Ishikawa (cell line): ENCODE results near the gene MRM1.

Experiments used
- CEBPB ChIP-seq: IDR thresholded peaks from 2 replicates; pipeline ENCODE4 v1.6.1; 2012
- EP300 ChIP-seq: IDR thresholded peaks from 2 replicates; pipeline ENCODE4 v1.6.1; 2012; ENCODE audit warnings: borderline replicate concordance
- FOXM1 ChIP-seq: IDR thresholded peaks from 2 replicates; pipeline ENCODE4 v1.6.1; 2012; ENCODE audit warnings: low read depth, borderline replicate concordance
- MAX ChIP-seq: IDR thresholded peaks from 2 replicates; pipeline ENCODE4 v1.6.1; 2012
- NFIC ChIP-seq: IDR thresholded peaks from 2 replicates; pipeline ENCODE4 v1.6.1; 2012
- RAD21 ChIP-seq: IDR thresholded peaks from 2 replicates; pipeline ENCODE4 v1.6.1; 2012; ENCODE audit warnings: low read depth
- REST ChIP-seq: IDR thresholded peaks from 2 replicates; pipeline ENCODE4 v1.6.1; 2012; ENCODE audit warnings: low read depth, mild to moderate bottlenecking
- TAF1 ChIP-seq: IDR thresholded peaks from 2 replicates; pipeline ENCODE4 v1.6.1; 2012; ENCODE audit warnings: low read depth, mild to moderate bottlenecking
- USF1 ChIP-seq: IDR thresholded peaks from 2 replicates; pipeline ENCODE4 v1.6.1; 2012
- YY1 ChIP-seq: IDR thresholded peaks from 2 replicates; pipeline ENCODE4 v1.6.1; 2012; ENCODE audit warnings: low read depth

- TF ChIP-seq REST (no peak), USF1 (no peak), RAD21 (no peak), TAF1 (no peak), EP300 (no peak), YY1 (no peak), NFIC (no peak), CEBPB (no peak), MAX (no peak), FOXM1 (no peak)
These were observed 10.1 kb downstream of the MRM1 start for GRCh38 chr17:36611345-36612072.
